Activated CD4-positive, alpha-beta T cell treated with anti-CD3 and anti-CD28 coated beads, Interleukin-2, amount 50 U/mL, for 4 hours (primary cell): ENCODE results near the gene PDZD2.
"Not testable (repeated sequence)": the region's sequence is repeated elsewhere in the genome, so short reads cannot be mapped to it uniquely, and the experiment has no call there.

ENCODE experiments used
- DNase-seq, 2 experiments: peaks; one replicate each; pipeline ENCODE4 v3.0.0-alpha.2; 2020

Gene PDZD2

GRCh38 chr5:32020946-32021345 lies 382.0 kb downstream of the PDZD2 start:
- no peak for DNase-seq

- no peak for DNase-seq
Measured at GRCh38 chr5:32021771-32022170, 382.8 kb downstream of the PDZD2 start.

GRCh38 chr5:32022638-32023037 lies 383.7 kb downstream of the PDZD2 start:
- DNase-seq = no peak

GRCh38 chr5:32023816-32024215 lies 384.9 kb downstream of the PDZD2 start:
- DNase-seq = no peak

- no peak for DNase-seq
Measured at GRCh38 chr5:32024751-32025150, 385.8 kb downstream of the PDZD2 start.

GRCh38 chr5:32027093-32027716 lies 388.3 kb downstream of the PDZD2 start:
- DNase-seq = no peak

- DNase-seq = no peak
Measured at GRCh38 chr5:32027717-32028458, 389.0 kb downstream of the PDZD2 start.

GRCh38 chr5:32029261-32029660 lies 390.3 kb downstream of the PDZD2 start:
- DNase-seq = no peak

- no peak for DNase-seq
Measured at GRCh38 chr5:32029781-32030180, 390.9 kb downstream of the PDZD2 start.

- DNase-seq = no peak
Measured at GRCh38 chr5:32030222-32030621, 391.3 kb downstream of the PDZD2 start.

GRCh38 chr5:32030686-32031085 lies 391.8 kb downstream of the PDZD2 start:
- DNase-seq = no peak

GRCh38 chr5:32031089-32031488 lies 392.2 kb downstream of the PDZD2 start:
- no peak for DNase-seq

GRCh38 chr5:32038523-32038922 lies 399.6 kb downstream of the PDZD2 start:
- DNase-seq = no peak

- DNase-seq = not testable (repeated sequence)
Measured at GRCh38 chr5:32039133-32039532, 400.2 kb downstream of the PDZD2 start.

GRCh38 chr5:32039601-32040000 lies 400.7 kb downstream of the PDZD2 start:
- DNase-seq = not testable (repeated sequence)

- not testable (repeated sequence) for DNase-seq
Measured at GRCh38 chr5:32040181-32040695, 401.3 kb downstream of the PDZD2 start.

- no peak for DNase-seq
Measured at GRCh38 chr5:32042551-32042961, 403.6 kb downstream of the PDZD2 start.

GRCh38 chr5:32043105-32043504 lies 404.2 kb downstream of the PDZD2 start:
- DNase-seq = no peak

GRCh38 chr5:32044434-32044833 lies 405.5 kb downstream of the PDZD2 start:
- DNase-seq = no peak

- DNase-seq = no peak
Measured at GRCh38 chr5:32044939-32045338, 406.0 kb downstream of the PDZD2 start.

- no peak for DNase-seq
Measured at GRCh38 chr5:32047056-32047455, 408.1 kb downstream of the PDZD2 start.

GRCh38 chr5:32051796-32052195 lies 412.9 kb downstream of the PDZD2 start:
- no peak for DNase-seq

GRCh38 chr5:32055891-32056866 lies 417.2 kb downstream of the PDZD2 start:
- DNase-seq = no peak
